Adrenal gland (tissue), 12 donors: Measurements from ENCODE around the gene PRAME. TPM values are rescaled to one million over a fixed set of nuclear protein-coding genes. Genes with fewer than 3 reads are reported as not detected.

ENCODE experiments used
- DNase-seq, 7 donors: peaks; one replicate each; pipeline ENCODE4 v3.0.0-alpha.2; 2019 to 2020
- H3K27ac ChIP-seq, 5 donors: fragments of 200-600 bp; sonication (generic) in 4 of 5; 1 replicate in 3 of 5; 2 replicates in 2 of 5; pipeline versions ENCODE4 v1.5.1 to v1.8.0; 2016 to 2020; ENCODE audit warnings: mild to moderate bottlenecking in 1 of 5
- H3K27me3 ChIP-seq: fragments of 200-600 bp; 2 replicates; pipeline ENCODE4 v1.8.0; 2021
- H3K36me3 ChIP-seq, 2 donors: fragments of 200-600 bp; replicated peaks in 1 of 2; 1 replicate in 1 of 2; 2 replicates in 1 of 2; pipeline versions ENCODE4 v1.5.1 to v1.8.0; 2018 to 2022
- H3K4me1 ChIP-seq, 2 donors: fragments of 200-600 bp; replicated peaks in 1 of 2; 1 replicate in 1 of 2; 2 replicates in 1 of 2; pipeline versions ENCODE4 v1.5.1 to v1.8.0; 2018 to 2021
- H3K4me3 ChIP-seq, 4 donors: fragments of 200-600 bp; sonication (generic) in 3 of 4; one replicate each; pipeline ENCODE4 v1.5.1; 2016 to 2018
- H3K9me3 ChIP-seq, 3 donors: fragments of 200-600 bp; sonication (generic) in 1 of 3; replicated peaks in 1 of 3; 1 replicate in 2 of 3; 2 replicates in 1 of 3; pipeline versions ENCODE4 v1.5.1 to v1.8.0; 2016 to 2021
- POLR2A ChIP-seq, 2 donors: fragments of 450-650 bp; IDR thresholded peaks; one replicate each; pipeline ENCODE4 v1.6.1; 2017; ENCODE audit warnings: antibody characterized with exemption in 2 of 2, mild to moderate bottlenecking in 2 of 2, moderate library complexity in 1 of 2
- WGBS, 4 donors: extraction: QIAGEN DNeasy Blood & Tissue Kit in 2 of 4; methylation state at CpG; one replicate each; pipeline versions ENCODE4 v1.1.5 to v1.1.7; 2013 to 2017; 5-methylcytosine and 5-hydroxymethylcytosine counted together
- intact Hi-C, 2 donors: fragments of 100-400 bp; cut with DNase I; formaldehyde crosslinking; loops; one replicate each; pipeline versions ENCODE4 v1.14.1 to v1.15.0; 2022 to 2023
- polyA plus RNA-seq, 3 donors: library from polyadenylated mRNA; stranded (reverse); fragments of 200-250 nt in 2 of 3; fragments of 350-450 nt in 1 of 3; fragmentation: Illumina TruSeq in 1 of 3; extraction: RNeasy Lipid Tissue Mini Kit (QIAGEN cat#74804) in 1 of 3; gene quantifications; one replicate each; pipeline ENCODE4 v1.2.3, GENCODE V29; 2013 to 2014
- small RNA-seq, 2 donors: library from RNA; depleted of rRNA; stranded (forward); fragments of <200 nt; gene quantifications; one replicate each; pipeline ENCODE3, GENCODE V24; 2016
- total RNA-seq, 9 donors: library from RNA; depleted of rRNA in 4 of 9; stranded (reverse); fragments of >200 nt in 4 of 9; fragments of 120-200 nt in 1 of 9; fragmentation: NEBNext Ultra II Directional in 1 of 9; extraction: Animal tissue kit (Norgen Biotek cat#: 25700) in 1 of 9; gene quantifications; one replicate each; pipeline versions ENCODE4 v1.1.0 to v1.2.4, GENCODE V29; 2013 to 2023
- TF ChIP-seq, protein P1 (sequence below), 6 experiments: fragments of 450-650 bp in 4 of 6; fragments of 200-600 bp in 2 of 6; sonication (generic) in 1 of 6; IDR thresholded peaks; 1 replicate in 5 of 6; 2 replicates in 1 of 6; pipeline versions ENCODE4 v1.5.1 to v1.8.0; 2016 to 2021; ENCODE audit warnings: antibody characterized with exemption in 6 of 6, mild to moderate bottlenecking in 2 of 6, moderate library complexity in 1 of 6
- donor health status: healthy with polysubstance abuse.
- donor health status: Bipolar disorder and iron deficiency.
- donor health status: DM: yes; HTN: yes; CAD: no.
- donor health status: DM: no; HTN: no; CAD: no.
- donor health status: DM: no; HTN: no; CAD: no.
- donor health status: DM: yes; HTN: yes; CAD: no.

The PRAME gene
- total and polyA plus RNA-seq, 12 donors: 0.78 to 11.6 (median 3.5) TPM

- 92 to 100% (median 95%) methylated on average over 1 of the region's 1 CpG for WGBS, 4 donors
- intact Hi-C loops: no loop called here
Measured at GRCh38 chr22:22506736-22507135, 52.3 kb downstream of the PRAME start.

DNA sequence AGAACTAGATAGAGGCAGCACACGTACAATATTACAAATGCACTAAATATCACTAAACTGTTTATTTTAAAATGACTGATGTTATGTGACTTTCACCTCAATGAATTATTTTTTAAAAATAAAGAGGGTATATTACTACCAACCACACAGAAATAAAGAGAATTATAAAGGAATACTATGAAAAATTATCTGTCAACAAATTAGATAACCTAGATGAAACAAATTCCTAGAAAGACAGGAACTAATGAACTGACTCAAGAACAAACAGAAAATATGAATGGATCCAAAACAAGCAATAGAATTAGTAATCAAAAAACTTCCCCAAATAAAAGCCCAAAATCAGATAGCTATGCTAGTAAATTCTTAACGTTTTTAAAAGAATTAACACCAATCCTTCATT is 60.8 kb downstream of the PRAME start:
- 70 to 83% (median 71%) methylated on average over 2 of the region's 2 CpGs for WGBS, 4 donors
- no peaks in the 10 kb centered on the region for H3K36me3 ChIP-seq
- no peak overlapping the region for H3K4me3 ChIP-seq
- no peak for TF ChIP-seq POLR2A (IDR thresholded peaks at IDR 0.05)
- TF ChIP-seq, protein P1, sequence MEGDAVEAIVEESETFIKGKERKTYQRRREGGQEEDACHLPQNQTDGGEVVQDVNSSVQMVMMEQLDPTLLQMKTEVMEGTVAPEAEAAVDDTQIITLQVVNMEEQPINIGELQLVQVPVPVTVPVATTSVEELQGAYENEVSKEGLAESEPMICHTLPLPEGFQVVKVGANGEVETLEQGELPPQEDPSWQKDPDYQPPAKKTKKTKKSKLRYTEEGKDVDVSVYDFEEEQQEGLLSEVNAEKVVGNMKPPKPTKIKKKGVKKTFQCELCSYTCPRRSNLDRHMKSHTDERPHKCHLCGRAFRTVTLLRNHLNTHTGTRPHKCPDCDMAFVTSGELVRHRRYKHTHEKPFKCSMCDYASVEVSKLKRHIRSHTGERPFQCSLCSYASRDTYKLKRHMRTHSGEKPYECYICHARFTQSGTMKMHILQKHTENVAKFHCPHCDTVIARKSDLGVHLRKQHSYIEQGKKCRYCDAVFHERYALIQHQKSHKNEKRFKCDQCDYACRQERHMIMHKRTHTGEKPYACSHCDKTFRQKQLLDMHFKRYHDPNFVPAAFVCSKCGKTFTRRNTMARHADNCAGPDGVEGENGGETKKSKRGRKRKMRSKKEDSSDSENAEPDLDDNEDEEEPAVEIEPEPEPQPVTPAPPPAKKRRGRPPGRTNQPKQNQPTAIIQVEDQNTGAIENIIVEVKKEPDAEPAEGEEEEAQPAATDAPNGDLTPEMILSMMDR (IDR thresholded peaks at IDR 0.05): no peak
- H3K27ac ChIP-seq: no peak overlapping the region
- no peak for DNase-seq
- intact Hi-C loops: no loop called here
- H3K27me3 ChIP-seq: no peaks in the 10 kb centered on the region
- no peaks in the 10 kb centered on the region for H3K9me3 ChIP-seq
- H3K4me1 ChIP-seq: peaks cover 0 to 7% of the 10 kb centered on the region in 2 donors

More at GRCh38 chr22:22506736-22507135, 52.3 kb downstream of the PRAME start:
- TF ChIP-seq POLR2A (IDR thresholded peaks at IDR 0.05): no peak
- TF ChIP-seq, protein P1 (IDR thresholded peaks at IDR 0.05): no peak
- no peak for DNase-seq
- no peak overlapping the region for H3K27ac ChIP-seq
- no peaks in the 10 kb centered on the region for H3K36me3 ChIP-seq
- H3K4me3 ChIP-seq: no peak overlapping the region
- H3K27me3 ChIP-seq: no peaks in the 10 kb centered on the region
- no peaks in the 10 kb centered on the region for H3K4me1 ChIP-seq
- H3K9me3 ChIP-seq: no peaks in the 10 kb centered on the region

Small RNAs within 50 kb of the gene (small RNA-seq; reads per million reads assigned to genes)
- gene IGLV2-34: 0 reads per million in 2 donors

Other genes starting within 250 kb of the PRAME start
- 1 to 10 TPM; 2.2 to 7.8 (median 3.7) TPM for gene ZNF280B, start 50.5 kb downstream of the PRAME start, total RNA-seq
- gene ZNF280B, start 50.5 kb downstream of the PRAME start, polyA plus RNA-seq: 1 to 10 TPM in 2 of 3 donors, under 1 TPM in 1; 0.81 to 7.0 (median 1.4) TPM
- 1 to 10 TPM in 6 of 9 donors, under 1 TPM in 3; 0.06 to 4.5 (median 1.7) TPM for gene ZNF280A, start 39.0 kb downstream of the PRAME start, total RNA-seq
- gene ZNF280A, start 39.0 kb downstream of the PRAME start, polyA plus RNA-seq: 1 to 10 TPM; 1.1 to 5.5 (median 1.1) TPM
- gene GGTLC2, start 85.3 kb upstream of the PRAME start, total RNA-seq: not detected
- not detected for gene GGTLC2, start 85.3 kb upstream of the PRAME start, polyA plus RNA-seq